Hematopoietic multipotent progenitor cell treated with erythropoietin and hydrocortisone succinate and interleukin-3 and kit ligand, for 15 days (in vitro differentiated cells): ENCODE data around the gene ATL1.
A peak's percentile ranks its signal among the peaks of the same experiment; 100 is the strongest.
"Not testable (repeated sequence)": the region's sequence is repeated elsewhere in the genome, so short reads cannot be mapped to it uniquely, and the experiment has no call there.

Source experiments
- DNase-seq: peaks from one replicate; pipeline ENCODE4 v3.0.0-alpha.2; 2015; ENCODE audit warnings: low spot score

The ATL1 gene

GRCh38 chr14:50602035-50602434, 42.1 kb downstream of the ATL1 start:
- no peak for DNase-seq

- DNase-seq, result no peak
Observed at GRCh38 chr14:50603565-50603964, 43.6 kb downstream of the ATL1 start.

- no peak for DNase-seq
Observed at GRCh38 chr14:50605766-50606165, 45.8 kb downstream of the ATL1 start.

GRCh38 chr14:50606468-50606867, 46.5 kb downstream of the ATL1 start:
- no peak for DNase-seq

- DNase-seq, result no peak
Observed at GRCh38 chr14:50607181-50607580, 47.2 kb downstream of the ATL1 start.

- no peak for DNase-seq
Observed at GRCh38 chr14:50607761-50608160, 47.8 kb downstream of the ATL1 start.

GRCh38 chr14:50608302-50608851, 48.4 kb downstream of the ATL1 start:
- no peak for DNase-seq

GRCh38 chr14:50610465-50610864, 50.5 kb downstream of the ATL1 start:
- DNase-seq, result no peak

GRCh38 chr14:50612806-50613205, 52.9 kb downstream of the ATL1 start:
- DNase-seq, result no peak

- DNase-seq, result no peak
Observed at GRCh38 chr14:50615056-50615455, 55.1 kb downstream of the ATL1 start.

GRCh38 chr14:50615552-50615951, 55.6 kb downstream of the ATL1 start:
- DNase-seq, result no peak

GRCh38 chr14:50616275-50616674, 56.3 kb downstream of the ATL1 start:
- DNase-seq, result no peak

- peak; percentile 46 for DNase-seq
Observed at GRCh38 chr14:50619569-50620141, 59.7 kb downstream of the ATL1 start.

- DNase-seq, result no peak
Observed at GRCh38 chr14:50620341-50620740, 60.4 kb downstream of the ATL1 start.

- no peak for DNase-seq
Observed at GRCh38 chr14:50622978-50623377, 63.0 kb downstream of the ATL1 start.

GRCh38 chr14:50624447-50624846, 64.5 kb downstream of the ATL1 start:
- DNase-seq, result no peak

- not testable (repeated sequence) for DNase-seq
Observed at GRCh38 chr14:50624947-50625346, 65.0 kb downstream of the ATL1 start.

- no peak for DNase-seq
Observed at GRCh38 chr14:50631408-50631821, 71.5 kb downstream of the ATL1 start.

GRCh38 chr14:50633954-50634353, 74.0 kb downstream of the ATL1 start:
- no peak for DNase-seq

GRCh38 chr14:50635141-50635540, 75.2 kb downstream of the ATL1 start:
- DNase-seq, result no peak

GRCh38 chr14:50647282-50647681, 87.3 kb downstream of the ATL1 start:
- no peak for DNase-seq

GRCh38 chr14:50647753-50648152, 87.8 kb downstream of the ATL1 start:
- no peak for DNase-seq

GRCh38 chr14:50649691-50650090, 89.7 kb downstream of the ATL1 start:
- DNase-seq, result no peak

- DNase-seq, result no peak
Observed at GRCh38 chr14:50656776-50657175, 96.8 kb downstream of the ATL1 start.
